Breast epithelium (tissue), 4 donors: ENCODE measurements around the gene EIF2A. TPM values are rescaled to one million over a fixed set of nuclear protein-coding genes. Genes with fewer than 3 reads are reported as not detected.

Source experiments
- DNase-seq, 2 donors: peaks; one replicate each; pipeline ENCODE4 v3.0.0-alpha.2; 2019; ENCODE audit warnings: low spot score in 2 of 2
- H3K27ac ChIP-seq, 2 donors: fragments of 200-600 bp; sonication (generic) in 1 of 2; one replicate each; pipeline ENCODE4 v1.5.1; 2016 to 2019; ENCODE audit warnings: mild to moderate bottlenecking in 1 of 2
- H3K27me3 ChIP-seq, 2 donors: fragments of 200-600 bp; sonication (generic) in 1 of 2; one replicate each; pipeline versions ENCODE4 v1.5.1 to v1.6.0; 2017 to 2019; ENCODE audit warnings: control low read depth in 1 of 2, mild to moderate bottlenecking in 1 of 2
- H3K36me3 ChIP-seq: fragments of 200-600 bp; one replicate; pipeline ENCODE4 v1.5.1; 2019
- H3K4me1 ChIP-seq, 2 donors: fragments of 200-600 bp; sonication (generic); one replicate each; pipeline ENCODE4 v1.5.1; 2016 to 2019; ENCODE audit warnings: control low read depth in 1 of 2
- H3K4me3 ChIP-seq, 3 donors: fragments of 200-600 bp; sonication (generic); 1 replicate in 2 of 3; 2 replicates in 1 of 3; pipeline ENCODE4 v1.5.1; 2016 to 2019; ENCODE audit warnings: mild to moderate bottlenecking in 3 of 3, moderate library complexity in 2 of 3
- H3K9me3 ChIP-seq, 2 donors: fragments of 200-600 bp; sonication (generic) in 1 of 2; one replicate each; pipeline ENCODE4 v1.5.1; 2016 to 2019; ENCODE audit warnings: control low read depth in 1 of 2
- CTCF ChIP-seq, 3 donors: fragments of 450-650 bp; IDR thresholded peaks; one replicate each; pipeline ENCODE4 v1.5.1; 2016 to 2017; ENCODE audit warnings: antibody characterized with exemption in 3 of 3, mild to moderate bottlenecking in 3 of 3, moderate library complexity in 3 of 3
- POLR2A ChIP-seq: fragments of 450-650 bp; IDR thresholded peaks from one replicate; pipeline ENCODE4 v1.6.1; 2016; ENCODE audit warnings: antibody characterized with exemption, mild to moderate bottlenecking, moderate library complexity
- POLR2AphosphoS5 ChIP-seq, 3 donors: sonication (generic); formaldehyde crosslinking; IDR thresholded peaks; one replicate each; pipeline ENCODE4 v1.6.1; 2017; ENCODE audit warnings: antibody characterized with exemption in 3 of 3
- intact Hi-C: fragments of 100-400 bp; cut with DNase I; formaldehyde crosslinking; loops from one replicate; pipeline ENCODE4 v1.15.1; 2023; ENCODE audit warnings: low total_unique reads
- total RNA-seq, 3 donors: library from RNA; depleted of rRNA; stranded (reverse); fragments of >200 nt; gene quantifications; one replicate each; pipeline ENCODE4 v1.1.0, GENCODE V29; 2016

The EIF2A gene
- total RNA-seq, 3 donors from 2014 or later: 204 to 247 (median 239) TPM

GRCh38 chr3:150531775-150532174 is 14.8 kb upstream of the EIF2A start:
- Histone ChIP-seq H3K27ac (no peak overlapping the region), H3K27me3 (no peaks in the 10 kb centered on the region), H3K9me3 (no peaks in the 10 kb centered on the region), H3K4me3 (no peak overlapping the region), H3K4me1 (no peaks in the 10 kb centered on the region), H3K36me3 (no peaks in the 10 kb centered on the region)
- no peak for DNase-seq
- intact Hi-C loops: no loop called here
- no peak for TF ChIP-seq POLR2AphosphoS5 (IDR thresholded peaks at IDR 0.05)
- no peak for TF ChIP-seq POLR2A
- no peak for TF ChIP-seq CTCF (IDR thresholded peaks at IDR 0.05)

GRCh38 chr3:150535204-150535603 is 11.4 kb upstream of the EIF2A start:
- TF ChIP-seq POLR2AphosphoS5 (IDR thresholded peaks at IDR 0.05) (no peak), CTCF (IDR thresholded peaks at IDR 0.05) (no peak), POLR2A (no peak)
- Histone ChIP-seq H3K4me3 (no peak overlapping the region), H3K27me3 (no peaks in the 10 kb centered on the region), H3K9me3 (no peaks in the 10 kb centered on the region), H3K27ac (no peak overlapping the region), H3K36me3 (no peaks in the 10 kb centered on the region), H3K4me1 (no peaks in the 10 kb centered on the region)
- intact Hi-C loops: no loop called here
- DNase-seq: no peak

GRCh38 chr3:150538324-150539208 is 8.0 kb upstream of the EIF2A start:
- no peaks in the 10 kb centered on the region for H3K9me3 ChIP-seq
- no peaks in the 10 kb centered on the region for H3K27me3 ChIP-seq
- TF ChIP-seq CTCF (IDR thresholded peaks at IDR 0.05) (no peak), POLR2A (no peak), POLR2AphosphoS5 (IDR thresholded peaks at IDR 0.05) (no peak)
- intact Hi-C loops: no loop called here
- H3K4me3 ChIP-seq: no peak overlapping the region
- no peaks in the 10 kb centered on the region for H3K4me1 ChIP-seq
- H3K27ac ChIP-seq: peak overlapping the region; percentile 8 to 26
- no peaks in the 10 kb centered on the region for H3K36me3 ChIP-seq
- no peak for DNase-seq

- H3K9me3 ChIP-seq: no peaks in the 10 kb centered on the region
- no peaks in the 10 kb centered on the region for H3K27me3 ChIP-seq
- no peaks in the 10 kb centered on the region for H3K36me3 ChIP-seq
- no peak overlapping the region for H3K4me3 ChIP-seq
- TF ChIP-seq POLR2A (no peak), POLR2AphosphoS5 (IDR thresholded peaks at IDR 0.05) (no peak), CTCF (IDR thresholded peaks at IDR 0.05) (no peak)
- intact Hi-C loops: no loop called here
- no peak for DNase-seq
- peaks cover 0 to 6% of the 10 kb centered on the region in 2 donors for H3K4me1 ChIP-seq
- H3K27ac ChIP-seq: no peak overlapping the region
Measured at GRCh38 chr3:150540297-150540696, 6.3 kb upstream of the EIF2A start.

GRCh38 chr3:150540991-150541390 is 5.6 kb upstream of the EIF2A start:
- intact Hi-C loops: no loop called here
- peaks cover 0 to 6% of the 10 kb centered on the region in 2 donors for H3K4me1 ChIP-seq
- H3K27me3 ChIP-seq: no peaks in the 10 kb centered on the region
- H3K27ac ChIP-seq: no peak overlapping the region
- no peaks in the 10 kb centered on the region for H3K9me3 ChIP-seq
- no peaks in the 10 kb centered on the region for H3K36me3 ChIP-seq
- TF ChIP-seq CTCF (IDR thresholded peaks at IDR 0.05) (no peak), POLR2A (no peak), POLR2AphosphoS5 (IDR thresholded peaks at IDR 0.05) (no peak)
- no peak overlapping the region for H3K4me3 ChIP-seq
- no peak for DNase-seq
